GM19468 (cell line): ENCODE results near the gene TNPO3.
"Not testable (repeated sequence)": the region's sequence is repeated elsewhere in the genome, so short reads cannot be mapped to it uniquely, and the experiment has no call there.

Experiments used
- ATAC-seq: cut with Tn5 transposase; IDR thresholded peaks from one replicate; pipeline ENCODE4 v1.9.1; 2021; ENCODE audit warnings: mild to moderate bottlenecking, moderate library complexity, moderate number of reproducible peaks; ENCODE audit not compliant: unreplicated experiment; ENCODE audit errors: extremely low read depth

Gene TNPO3

GRCh38 chr7:129072479-129073011, 17.6 kb upstream of the TNPO3 start:
- ATAC-seq, result no peak

DNA sequence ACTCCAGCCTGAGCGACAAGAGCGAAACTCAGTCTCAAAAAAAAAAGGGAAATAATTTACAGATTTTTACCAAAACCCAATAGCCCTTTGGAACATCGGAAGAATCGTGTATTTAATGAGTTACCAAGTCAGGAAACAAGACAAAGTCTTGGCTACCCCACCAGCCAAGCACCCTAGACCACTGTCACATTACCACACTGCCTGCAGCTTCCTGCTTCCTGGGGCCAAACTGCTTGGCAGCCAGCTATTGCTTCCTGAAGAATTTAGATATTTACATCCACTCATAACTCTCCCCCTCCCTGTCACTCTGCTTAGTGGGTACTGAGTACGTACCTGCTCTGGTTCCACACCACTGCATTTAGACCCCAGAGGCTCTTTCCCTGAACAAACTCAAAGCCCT, 14.1 kb upstream of the TNPO3 start:
- no peak for ATAC-seq

- no peak for ATAC-seq
Measured at GRCh38 chr7:129067943-129068548, 13.1 kb upstream of the TNPO3 start.

DNA sequence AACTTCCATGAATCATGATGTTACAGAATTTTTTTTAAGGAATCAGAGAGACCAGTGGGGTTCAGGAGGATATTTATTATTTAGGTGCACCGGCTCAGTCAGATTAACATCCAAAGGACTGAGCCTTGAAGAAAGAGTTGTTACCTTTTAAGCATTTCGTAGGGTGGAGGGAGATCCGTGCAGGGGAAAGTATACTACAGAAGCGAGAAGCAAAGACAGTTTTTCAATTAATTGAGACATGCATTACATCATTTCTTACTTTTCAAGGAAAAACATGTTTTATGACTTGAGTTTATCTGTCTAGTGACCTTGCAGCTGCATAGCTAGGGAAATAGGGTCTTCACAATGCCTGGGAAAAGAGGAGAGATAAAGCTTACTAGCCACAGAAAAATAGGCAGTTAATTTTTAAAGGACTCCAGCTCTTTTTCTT, 12.2 kb upstream of the TNPO3 start:
- ATAC-seq, result not testable (repeated sequence)

- no peak for ATAC-seq
Measured at GRCh38 chr7:129066290-129067131, 11.6 kb upstream of the TNPO3 start.

GRCh38 chr7:129055861-129056464, 1.1 kb upstream of the TNPO3 start:
- ATAC-seq, result no peak

DNA sequence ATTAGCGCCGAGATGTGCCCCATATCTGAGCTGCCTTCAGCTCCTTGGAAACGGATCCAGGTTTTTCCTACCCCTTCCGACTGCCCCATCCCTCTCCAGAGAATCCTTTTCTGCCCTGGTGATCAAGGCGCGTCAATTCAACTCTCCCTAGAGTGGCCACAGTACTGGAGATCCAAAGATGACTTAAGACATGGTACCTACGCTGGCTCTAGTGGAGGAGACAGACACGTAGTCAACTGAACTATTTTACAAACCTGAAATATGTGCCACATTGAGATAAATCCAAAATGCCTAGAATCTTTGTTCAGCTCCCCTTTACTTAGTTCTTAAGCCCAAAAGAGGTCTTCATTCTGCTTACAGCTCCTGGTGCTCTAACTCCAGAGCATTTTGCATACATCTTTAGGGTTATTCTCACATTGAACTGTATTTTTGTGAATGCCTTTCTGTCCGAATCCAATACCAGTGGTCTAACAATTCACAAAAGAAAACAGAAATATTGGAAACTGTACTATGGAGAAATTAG, 444 bp upstream of the TNPO3 start:
- no peak for ATAC-seq

GRCh38 chr7:129053938-129054437, 923 bp downstream of the TNPO3 start:
- no peak for ATAC-seq

DNA sequence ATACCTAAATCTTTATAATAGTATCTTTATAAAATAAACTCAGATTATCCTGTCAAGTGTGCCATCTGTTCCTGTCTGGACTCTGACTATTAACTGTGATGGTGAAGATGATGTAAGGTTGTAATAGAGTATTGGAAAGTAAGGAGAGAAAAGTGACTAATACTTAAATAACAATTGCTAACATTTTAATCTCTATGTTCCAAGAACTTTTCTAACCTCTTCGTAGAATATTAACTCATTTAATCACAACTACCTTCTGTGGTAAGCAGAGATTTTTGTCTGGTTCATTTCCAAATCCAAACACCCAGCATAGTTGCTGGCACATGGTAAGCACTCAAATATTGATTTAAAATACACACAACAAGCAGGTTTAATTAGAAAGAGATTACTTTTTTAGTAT, 2.5 kb downstream of the TNPO3 start:
- no peak for ATAC-seq

DNA sequence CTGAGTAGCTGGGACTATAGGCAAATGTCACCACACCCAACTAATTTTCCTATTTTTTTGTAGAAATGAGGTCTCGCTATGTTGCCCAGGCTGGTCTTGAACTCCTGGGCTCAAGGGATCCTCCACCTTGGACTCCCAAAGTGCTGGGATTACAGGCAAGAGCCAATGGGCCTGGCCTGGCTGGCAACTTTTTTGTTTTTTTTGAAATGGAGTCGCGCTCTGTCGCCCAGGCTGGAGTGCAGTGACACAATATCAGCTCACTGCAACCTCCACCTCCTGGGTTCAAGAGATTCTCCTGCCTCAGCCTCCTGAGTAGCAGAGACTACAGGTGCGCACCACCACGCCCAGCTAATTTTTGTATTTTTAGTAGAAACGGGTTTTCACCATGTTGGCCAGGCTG, 3.5 kb downstream of the TNPO3 start:
- ATAC-seq, result not testable (repeated sequence)

DNA sequence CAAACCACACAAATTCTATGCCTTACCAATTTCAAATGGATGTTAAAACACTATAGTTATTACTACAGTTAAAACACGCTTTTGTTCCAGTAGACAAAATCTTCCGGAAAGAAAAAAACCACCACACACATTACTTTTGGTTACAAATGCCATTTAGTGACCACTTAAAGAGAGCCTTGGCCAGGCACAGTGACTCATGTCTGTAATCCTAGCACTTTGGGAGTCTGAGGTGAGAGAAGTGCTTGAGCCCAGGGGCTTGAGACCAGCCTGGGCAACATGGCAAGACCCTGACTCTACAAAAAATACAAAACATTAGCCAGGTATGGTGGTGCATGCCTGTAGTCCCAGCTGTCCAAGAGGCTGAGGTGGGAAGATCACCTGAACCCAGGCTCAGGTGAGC, 7.2 kb downstream of the TNPO3 start:
- no peak for ATAC-seq

DNA sequence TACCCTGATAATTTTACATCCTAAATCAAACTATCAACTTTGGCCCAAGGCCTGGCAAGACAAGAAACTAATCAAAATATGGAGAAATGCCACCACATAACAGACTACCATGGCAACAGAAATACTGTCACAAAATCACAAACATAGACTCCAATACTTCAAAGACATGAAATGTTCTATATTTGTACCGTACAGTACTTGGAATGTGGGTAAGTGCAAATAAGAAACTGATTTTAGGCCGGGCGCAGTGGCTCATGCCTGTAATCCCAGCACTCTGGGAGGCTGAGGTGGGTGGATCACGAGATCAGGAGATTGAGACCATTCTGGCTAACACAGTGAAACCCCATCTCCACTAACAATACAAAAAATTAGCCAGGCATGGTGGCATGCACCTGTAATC, 9.2 kb downstream of the TNPO3 start:
- ATAC-seq, result no peak

DNA sequence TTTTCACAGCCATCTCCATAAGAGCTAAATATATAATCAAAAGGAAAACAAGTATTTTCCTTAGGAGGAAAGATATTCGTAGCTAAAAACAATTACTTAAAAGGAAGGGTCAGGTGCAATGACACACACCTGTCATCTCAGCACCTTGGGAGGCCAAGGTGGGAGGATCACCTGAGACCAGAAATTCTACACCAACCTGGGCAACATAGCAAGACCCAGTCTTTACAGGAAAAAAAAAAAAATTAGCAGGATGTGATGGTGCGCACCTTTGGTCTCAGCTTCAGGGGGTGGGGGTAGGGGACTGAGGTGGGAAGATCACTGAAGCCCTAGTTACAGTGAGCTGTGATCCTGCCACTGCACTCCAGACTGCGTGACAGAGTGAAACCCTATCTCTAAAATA, 11.9 kb downstream of the TNPO3 start:
- no peak for ATAC-seq

GRCh38 chr7:129041142-129042085, 13.5 kb downstream of the TNPO3 start:
- no peak for ATAC-seq

GRCh38 chr7:129038468-129038867, 16.4 kb downstream of the TNPO3 start:
- not testable (repeated sequence) for ATAC-seq

DNA sequence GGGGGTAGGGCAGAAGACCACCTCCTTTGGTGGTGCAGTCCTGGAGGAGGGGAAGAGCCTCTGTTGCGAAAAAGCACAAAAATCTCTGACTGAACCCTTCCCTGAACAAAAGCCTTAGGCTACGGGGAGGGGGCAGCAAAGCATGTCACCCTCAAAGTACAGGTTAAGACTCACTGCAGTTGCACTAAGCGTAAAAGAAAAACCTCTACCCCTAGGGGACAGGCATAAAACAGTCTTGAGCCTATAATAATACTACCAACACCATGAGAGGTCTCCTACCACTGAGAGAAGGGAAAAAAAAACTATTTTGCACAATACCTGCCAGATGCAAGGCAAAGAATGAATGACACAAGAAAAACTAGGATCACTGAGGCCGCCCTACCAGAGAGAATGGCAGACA, 17.3 kb downstream of the TNPO3 start:
- no peak for ATAC-seq

DNA sequence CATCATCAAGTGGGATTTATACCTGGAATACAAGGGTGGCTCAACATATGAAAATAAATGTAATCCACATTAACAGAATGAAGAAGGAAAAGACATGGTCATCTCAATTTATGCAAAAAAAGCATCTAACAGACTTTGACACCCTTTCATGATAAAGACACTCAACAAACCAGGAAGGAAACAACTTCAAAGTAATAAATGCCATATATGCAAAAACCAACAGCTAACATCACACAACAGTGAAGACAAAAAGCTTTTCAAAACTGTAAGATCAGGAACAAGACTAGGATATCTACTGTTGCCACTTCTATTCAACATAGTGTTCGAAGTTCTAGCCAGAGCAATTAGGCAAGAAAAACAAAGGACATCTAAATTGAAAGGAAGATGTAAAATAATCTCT, 22.9 kb downstream of the TNPO3 start:
- ATAC-seq, result no peak

DNA sequence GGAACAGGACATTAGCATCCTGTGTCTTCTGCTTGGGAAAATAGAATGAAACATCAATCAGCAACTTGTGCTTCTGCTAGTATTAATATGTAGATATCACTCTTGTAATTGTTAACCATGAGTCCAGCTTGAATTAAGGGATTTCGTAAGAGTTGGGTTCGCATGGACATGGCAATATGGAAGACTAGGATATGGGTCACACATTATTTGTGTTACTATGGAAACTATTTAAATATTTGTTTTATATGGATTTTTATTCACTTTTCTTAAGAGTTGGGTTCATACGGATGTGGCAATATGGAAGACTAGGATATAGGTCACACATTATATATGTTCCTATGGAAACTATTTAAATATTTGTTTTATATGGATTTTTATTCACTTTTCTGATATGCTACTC, 24.5 kb downstream of the TNPO3 start:
- ATAC-seq, result no peak

GRCh38 chr7:129024125-129024524, 30.8 kb downstream of the TNPO3 start:
- ATAC-seq, result no peak

- no peak for ATAC-seq
Measured at GRCh38 chr7:129021656-129022055, 33.3 kb downstream of the TNPO3 start.
